ES-I3 (cell line): ENCODE measurements around the gene RCOR2.

Source experiments
- H3K36me3 ChIP-seq: 2 replicates; pipeline ENCODE4 v1.6.1; 2013; ENCODE audit warnings: mild to moderate bottlenecking, low read length, control low read depth, moderate library complexity; ENCODE audit not compliant: insufficient read depth
- H3K4me1 ChIP-seq: 2 replicates; pipeline ENCODE4 v1.6.1; 2013; ENCODE audit warnings: mild to moderate bottlenecking, control low read depth, low read length; ENCODE audit not compliant: insufficient read depth
- H3K9ac ChIP-seq: 2 replicates; pipeline ENCODE4 v1.6.1; 2013; ENCODE audit warnings: low read depth, mild to moderate bottlenecking, low read length, moderate library complexity
- H3K9me3 ChIP-seq: 2 replicates; pipeline ENCODE4 v1.6.1; 2013; ENCODE audit warnings: mild to moderate bottlenecking, low read length, moderate library complexity; ENCODE audit not compliant: control insufficient read depth, insufficient read depth

Gene RCOR2

DNA sequence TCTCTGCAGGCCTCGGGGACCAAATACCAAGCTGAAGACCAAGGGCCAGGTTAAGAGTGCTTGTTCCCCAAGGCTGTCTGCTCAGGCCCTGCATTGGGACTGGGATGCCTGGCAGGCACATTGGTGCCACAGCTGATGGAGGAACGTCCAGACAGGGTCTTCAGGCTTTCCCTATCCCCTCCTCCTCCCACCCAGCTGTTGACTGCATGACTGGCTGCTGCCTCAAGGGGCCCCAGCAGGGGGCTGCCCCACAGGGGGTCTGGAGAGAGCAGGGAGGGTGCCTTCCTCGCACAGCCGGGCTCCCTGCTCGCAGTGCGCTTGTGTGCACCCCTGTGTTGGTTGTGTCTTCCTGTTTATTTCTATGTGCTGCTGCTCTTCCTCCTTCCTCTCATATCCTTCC, 9.9 kb downstream of the RCOR2 start:
- Histone ChIP-seq H3K9me3 (no peaks in the 10 kb centered on the region), H3K36me3 (peaks cover 7% of the 10 kb centered on the region), H3K9ac (no peak overlapping the region), H3K4me1 (peaks cover 41% of the 10 kb centered on the region)

- Histone ChIP-seq H3K9ac (no peak overlapping the region), H3K36me3 (peaks cover 11% of the 10 kb centered on the region), H3K4me1 (peaks cover 41% of the 10 kb centered on the region), H3K9me3 (no peaks in the 10 kb centered on the region)
Measured at GRCh38 chr11:63906585-63906984, 10.4 kb downstream of the RCOR2 start.

GRCh38 chr11:63906087-63906486, 10.9 kb downstream of the RCOR2 start:
- Histone ChIP-seq H3K36me3 (peaks cover 12% of the 10 kb centered on the region), H3K9ac (no peak overlapping the region), H3K9me3 (no peaks in the 10 kb centered on the region), H3K4me1 (peaks cover 41% of the 10 kb centered on the region)

GRCh38 chr11:63905179-63905578, 11.8 kb downstream of the RCOR2 start:
- peaks cover 34% of the 10 kb centered on the region for H3K4me1 ChIP-seq
- no peak overlapping the region for H3K9ac ChIP-seq
- H3K36me3 ChIP-seq = peaks cover 21% of the 10 kb centered on the region
- no peaks in the 10 kb centered on the region for H3K9me3 ChIP-seq

GRCh38 chr11:63904743-63905142, 12.2 kb downstream of the RCOR2 start:
- peaks cover 30% of the 10 kb centered on the region for H3K4me1 ChIP-seq
- H3K9ac ChIP-seq = no peak overlapping the region
- no peaks in the 10 kb centered on the region for H3K9me3 ChIP-seq
- peaks cover 24% of the 10 kb centered on the region for H3K36me3 ChIP-seq

DNA sequence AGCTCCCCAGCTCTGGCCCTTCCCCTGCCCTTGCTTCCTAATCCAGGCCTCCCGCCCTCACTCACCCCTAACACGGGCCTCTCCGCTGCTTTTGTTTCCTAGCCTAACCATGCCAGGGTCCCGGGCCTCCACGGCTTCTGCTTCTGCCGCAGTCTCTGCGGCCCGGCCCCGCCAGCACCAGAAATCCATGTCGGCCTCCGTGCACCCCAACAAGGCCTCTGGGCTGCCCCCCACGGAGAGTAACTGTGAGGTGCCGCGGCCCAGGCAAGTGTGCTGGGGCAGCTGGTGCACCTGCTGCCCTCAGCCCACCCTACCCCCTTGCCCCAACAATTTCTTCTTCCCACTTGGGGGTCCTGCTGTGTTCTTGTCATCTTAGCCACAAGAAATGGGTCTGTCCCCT, 13.1 kb downstream of the RCOR2 start:
- Histone ChIP-seq H3K9me3 (no peaks in the 10 kb centered on the region), H3K36me3 (peaks cover 26% of the 10 kb centered on the region), H3K9ac (no peak overlapping the region), H3K4me1 (peaks cover 22% of the 10 kb centered on the region)

DNA sequence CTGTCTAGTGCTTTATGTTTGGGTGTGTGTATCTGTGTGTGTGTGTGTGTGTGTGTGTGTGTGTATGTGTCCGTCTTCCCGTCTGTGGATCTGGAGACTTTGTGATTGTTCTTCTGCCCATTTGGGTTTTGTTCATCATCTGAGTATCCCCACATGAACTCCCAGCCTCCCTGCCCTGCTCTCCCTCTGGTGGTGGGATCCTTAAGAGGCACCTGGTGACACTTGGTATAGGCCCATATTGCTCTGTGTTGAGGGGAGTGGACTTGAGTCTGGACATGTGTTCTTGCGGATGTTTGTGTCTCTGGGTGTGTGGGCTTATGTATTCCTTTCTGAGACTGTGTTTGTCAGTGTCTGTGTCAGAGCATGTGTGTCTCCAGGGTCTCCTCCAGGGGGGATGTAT, 15.3 kb downstream of the RCOR2 start:
- peaks cover 43% of the 10 kb centered on the region for H3K36me3 ChIP-seq
- no peak overlapping the region for H3K9ac ChIP-seq
- H3K4me1 ChIP-seq = no peaks in the 10 kb centered on the region; the same call in 1 of the 2 replicates
- H3K9me3 ChIP-seq = no peaks in the 10 kb centered on the region

DNA sequence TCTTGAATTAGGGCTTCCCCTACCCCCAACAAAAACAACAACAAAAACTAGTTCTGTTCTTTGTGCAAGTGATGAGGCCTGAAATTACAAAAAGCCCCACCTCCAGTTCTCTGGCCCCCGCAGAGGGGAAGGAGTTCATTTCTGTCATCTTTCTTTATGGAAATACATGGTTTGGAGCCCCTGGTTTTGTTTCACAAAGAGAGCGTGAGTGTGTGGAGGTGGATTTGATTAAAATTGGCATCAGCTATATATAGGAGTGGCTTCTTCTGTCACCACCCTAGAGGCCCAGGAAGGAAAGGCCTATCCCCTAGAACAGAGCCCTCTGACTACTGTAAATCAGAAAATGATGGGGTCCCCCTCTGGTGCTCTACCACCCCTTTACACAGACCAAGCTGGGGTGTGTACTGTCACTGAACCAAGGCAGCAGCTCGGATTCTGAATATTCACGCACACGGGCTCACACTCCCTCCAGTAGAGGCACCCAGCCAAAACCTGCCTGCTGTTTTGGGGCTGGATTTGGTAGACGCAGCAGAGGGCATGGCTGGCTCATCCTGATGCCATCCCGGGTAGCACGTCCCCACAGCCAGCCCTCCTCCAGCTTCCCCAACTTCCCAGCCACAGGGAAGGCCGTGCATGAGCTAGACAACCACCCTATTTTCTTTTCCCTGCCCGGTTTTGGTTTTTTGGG, 19.4 kb downstream of the RCOR2 start:
- Histone ChIP-seq H3K9me3 (no peaks in the 10 kb centered on the region), H3K9ac (no peak overlapping the region), H3K36me3 (peaks cover 51% of the 10 kb centered on the region), H3K4me1 (no peaks in the 10 kb centered on the region)

GRCh38 chr11:63896071-63896470, 20.9 kb downstream of the RCOR2 start:
- H3K9ac ChIP-seq = no peak overlapping the region
- peaks cover 42% of the 10 kb centered on the region for H3K36me3 ChIP-seq
- H3K9me3 ChIP-seq = no peaks in the 10 kb centered on the region
- no peaks in the 10 kb centered on the region for H3K4me1 ChIP-seq

- H3K9ac ChIP-seq = no peak overlapping the region
- H3K36me3 ChIP-seq = peaks cover 20% of the 10 kb centered on the region
- H3K9me3 ChIP-seq = no peaks in the 10 kb centered on the region
- H3K4me1 ChIP-seq = no peaks in the 10 kb centered on the region
Measured at GRCh38 chr11:63893355-63893754, 23.6 kb downstream of the RCOR2 start.

DNA sequence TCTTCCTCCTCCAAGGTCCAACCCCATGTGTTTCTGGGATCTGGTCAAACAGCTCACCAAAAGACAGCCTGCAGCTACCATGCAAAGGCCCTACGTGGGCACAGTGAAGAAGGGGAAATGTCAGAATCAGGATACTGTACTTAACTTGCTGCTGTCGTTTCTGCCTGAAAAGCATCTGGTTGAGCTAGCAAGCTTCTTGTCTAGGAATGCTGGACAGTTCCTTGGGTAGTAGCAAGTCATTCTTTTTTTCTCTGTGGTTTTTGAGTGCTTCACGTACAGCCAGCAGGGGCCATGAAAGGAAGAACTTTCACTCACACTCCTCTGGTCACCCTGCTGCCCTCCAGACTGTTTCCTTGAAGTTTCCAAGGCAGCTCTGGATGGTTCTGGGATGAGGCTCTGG, 24.7 kb downstream of the RCOR2 start:
- Histone ChIP-seq H3K36me3 (peaks cover 12% of the 10 kb centered on the region), H3K4me1 (peaks cover 6% of the 10 kb centered on the region), H3K9me3 (no peaks in the 10 kb centered on the region), H3K9ac (no peak overlapping the region)

- H3K9ac ChIP-seq = no peak overlapping the region
Measured at GRCh38 chr11:63890368-63890767, 26.6 kb downstream of the RCOR2 start.

GRCh38 chr11:63889344-63889743, 27.6 kb downstream of the RCOR2 start:
- Histone ChIP-seq H3K9me3 (no peaks in the 10 kb centered on the region), H3K9ac (no peak overlapping the region), H3K36me3 (no peaks in the 10 kb centered on the region), H3K4me1 (peaks cover 13% of the 10 kb centered on the region)

More at GRCh38 chr11:63890368-63890767, 26.6 kb downstream of the RCOR2 start:
- no peaks in the 10 kb centered on the region for H3K9me3 ChIP-seq
- H3K4me1 ChIP-seq = peaks cover 13% of the 10 kb centered on the region
- H3K36me3 ChIP-seq = peaks cover 3% of the 10 kb centered on the region; the same call in 1 of the 2 replicates

GRCh38 chr11:63888170-63889086, 28.5 kb downstream of the RCOR2 start:
- Histone ChIP-seq H3K36me3 (no peaks in the 10 kb centered on the region), H3K9me3 (no peaks in the 10 kb centered on the region), H3K9ac (peak overlapping the region; percentile 42), H3K4me1 (peaks cover 13% of the 10 kb centered on the region)
